GM12875 (cell line): Measurements from ENCODE around the gene RADIL.

Experiments used
- H3K4me3 ChIP-seq: one replicate; pipeline ENCODE4 v1.5.1; 2011; ENCODE audit warnings: low read depth, low read length, control low read depth
- CTCF ChIP-seq: IDR thresholded peaks from 2 replicates; pipeline ENCODE4 v1.5.1; 2011; ENCODE audit warnings: low read depth, mild to moderate bottlenecking, control low read depth, inconsistent platforms, low read length, moderate library complexity, borderline replicate concordance; ENCODE audit not compliant: insufficient read depth

The RADIL gene

DNA sequence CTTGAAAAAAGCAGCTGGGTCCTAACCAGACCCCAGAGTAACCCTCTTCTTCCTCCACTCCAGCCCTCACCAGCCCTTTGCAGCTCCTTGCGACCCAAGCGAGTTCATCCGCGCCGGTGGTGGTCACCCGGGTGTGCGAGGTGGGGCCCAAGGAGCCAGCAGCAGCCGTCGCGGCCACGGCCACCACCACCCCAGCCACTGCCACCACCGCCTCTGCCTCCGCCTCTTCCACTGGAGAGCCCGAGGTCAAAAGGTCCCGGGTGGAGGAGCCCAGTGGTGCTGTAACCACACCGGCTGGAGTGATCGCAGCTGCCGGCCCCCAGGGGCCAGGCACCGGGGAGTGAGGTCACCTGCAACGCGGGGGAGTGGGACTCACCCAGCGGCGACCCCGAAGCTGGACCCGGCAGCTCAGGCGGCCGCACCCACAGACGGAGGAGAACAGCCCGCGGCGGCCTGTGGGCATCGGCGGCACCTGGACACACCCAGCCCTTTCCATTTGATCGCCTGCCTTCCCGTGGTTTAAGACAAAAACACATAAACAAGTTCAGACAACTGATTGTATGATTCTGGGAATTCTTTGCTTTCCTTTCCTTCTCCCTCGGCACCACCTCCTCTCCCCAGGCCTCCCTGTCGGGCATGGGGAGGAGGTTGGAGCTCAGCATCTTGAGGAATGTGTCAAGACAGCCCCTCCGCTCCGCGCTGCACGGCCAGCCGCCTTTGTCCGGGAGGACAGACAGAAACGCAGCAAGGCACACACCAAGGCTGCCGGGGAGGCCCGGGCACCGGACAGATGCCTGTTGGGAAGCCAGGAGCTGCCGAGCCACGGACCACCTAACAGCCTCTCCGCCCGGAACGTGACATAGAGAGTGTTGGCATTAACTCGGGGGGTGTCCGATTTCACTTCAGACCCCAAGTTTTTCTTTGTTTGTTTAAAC, 121.1 kb downstream of the RADIL start:
- no peak overlapping the region for H3K4me3 ChIP-seq
- TF ChIP-seq CTCF, result no peak

GRCh38 chr7:4760952-4761351, 122.6 kb downstream of the RADIL start:
- H3K4me3 ChIP-seq, result no peak overlapping the region
- TF ChIP-seq CTCF, result no peak

- no peak overlapping the region for H3K4me3 ChIP-seq
- TF ChIP-seq CTCF, result no peak
Observed at GRCh38 chr7:4759211-4759610, 124.3 kb downstream of the RADIL start.

DNA sequence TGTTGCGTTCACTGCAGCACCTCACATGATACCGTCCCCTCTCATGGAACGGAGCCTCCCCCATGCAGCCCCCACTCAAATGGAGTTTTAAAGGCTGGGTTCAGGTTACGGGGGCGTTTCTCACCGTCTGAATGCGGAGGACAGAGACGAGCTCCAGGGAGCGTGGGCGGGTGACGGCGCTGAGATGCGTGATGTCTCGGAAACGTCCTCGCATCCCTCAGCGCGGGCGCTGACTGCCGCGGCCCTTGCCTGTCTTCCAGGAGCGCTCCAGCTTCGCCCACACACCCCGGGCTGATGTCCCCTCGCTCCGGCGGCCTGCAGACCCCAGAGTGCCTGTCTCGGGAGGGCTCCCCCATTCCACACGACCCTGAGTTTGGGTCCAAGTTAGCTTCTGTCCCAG, 124.7 kb downstream of the RADIL start:
- no peak for TF ChIP-seq CTCF
- H3K4me3 ChIP-seq, result no peak overlapping the region

DNA sequence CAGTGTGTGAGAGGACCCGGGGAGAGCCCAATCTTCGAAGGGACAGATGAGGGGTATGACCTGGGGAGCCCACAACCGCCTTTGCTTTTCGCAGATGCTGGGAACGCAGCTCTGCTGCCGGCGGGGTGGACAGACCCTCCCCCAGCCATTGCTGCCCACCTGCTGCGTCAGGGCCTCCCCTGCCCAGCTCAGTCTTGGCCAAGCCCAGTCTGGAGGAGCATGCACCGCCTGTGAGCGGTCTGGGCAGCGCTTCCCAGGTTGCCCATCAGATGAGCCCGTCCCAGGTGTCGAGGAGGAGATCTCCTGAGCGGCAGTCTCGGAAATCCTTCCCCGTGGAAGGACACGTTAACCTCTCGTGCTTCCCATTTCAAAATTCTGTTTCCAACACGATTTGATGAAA, 125.4 kb downstream of the RADIL start:
- TF ChIP-seq CTCF, result no peak
- no peak overlapping the region for H3K4me3 ChIP-seq

DNA sequence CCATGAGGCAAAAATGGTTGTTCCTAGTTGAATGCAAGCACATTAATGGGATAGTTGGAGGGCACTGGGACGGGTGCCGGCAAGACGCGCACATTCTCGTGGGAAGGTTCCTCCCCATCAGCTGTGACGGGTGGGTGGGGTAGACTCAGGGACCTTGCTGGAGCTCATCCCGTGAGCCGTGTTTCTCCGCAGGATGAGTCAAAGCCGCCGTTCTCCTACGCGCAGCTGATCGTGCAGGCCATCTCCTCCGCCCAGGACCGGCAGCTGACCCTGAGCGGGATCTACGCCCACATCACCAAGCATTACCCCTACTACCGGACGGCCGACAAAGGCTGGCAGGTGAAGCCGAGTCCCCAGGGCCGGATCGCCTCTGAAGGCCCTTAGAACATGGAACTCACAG, 128.5 kb downstream of the RADIL start:
- TF ChIP-seq CTCF, result no peak
- no peak overlapping the region for H3K4me3 ChIP-seq

- no peak overlapping the region for H3K4me3 ChIP-seq
- no peak for TF ChIP-seq CTCF
Observed at GRCh38 chr7:4754433-4755010, 129.0 kb downstream of the RADIL start.
